ENCODE data around the gene MALRD1. TPM values are rescaled to one million over a fixed set of nuclear protein-coding genes. Genes with fewer than 3 reads are reported as not detected.

Gene MALRD1
- total RNA-seq, 2 donors from 2014 or later: 0.27 to 0.40 TPM

DNA sequence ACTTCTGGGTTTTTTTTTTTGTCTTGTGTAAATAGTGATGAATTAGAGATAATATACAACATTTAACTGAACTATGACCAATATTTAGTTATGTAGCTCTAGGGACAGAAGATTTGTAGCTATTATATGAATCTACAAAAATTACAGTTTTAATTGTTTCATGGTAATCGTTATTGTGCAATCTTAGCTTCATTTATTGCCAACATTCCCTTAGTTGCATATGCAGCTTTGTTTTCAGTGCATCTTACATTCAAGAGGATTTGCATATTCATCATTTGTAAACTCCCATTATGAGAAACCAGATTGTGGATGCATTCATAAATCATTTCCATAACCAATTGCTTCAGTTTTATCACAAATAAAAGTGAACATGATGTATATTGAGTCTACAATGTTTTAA is 68.8 kb downstream of the MALRD1 start:
- TF ChIP-seq, protein P1, sequence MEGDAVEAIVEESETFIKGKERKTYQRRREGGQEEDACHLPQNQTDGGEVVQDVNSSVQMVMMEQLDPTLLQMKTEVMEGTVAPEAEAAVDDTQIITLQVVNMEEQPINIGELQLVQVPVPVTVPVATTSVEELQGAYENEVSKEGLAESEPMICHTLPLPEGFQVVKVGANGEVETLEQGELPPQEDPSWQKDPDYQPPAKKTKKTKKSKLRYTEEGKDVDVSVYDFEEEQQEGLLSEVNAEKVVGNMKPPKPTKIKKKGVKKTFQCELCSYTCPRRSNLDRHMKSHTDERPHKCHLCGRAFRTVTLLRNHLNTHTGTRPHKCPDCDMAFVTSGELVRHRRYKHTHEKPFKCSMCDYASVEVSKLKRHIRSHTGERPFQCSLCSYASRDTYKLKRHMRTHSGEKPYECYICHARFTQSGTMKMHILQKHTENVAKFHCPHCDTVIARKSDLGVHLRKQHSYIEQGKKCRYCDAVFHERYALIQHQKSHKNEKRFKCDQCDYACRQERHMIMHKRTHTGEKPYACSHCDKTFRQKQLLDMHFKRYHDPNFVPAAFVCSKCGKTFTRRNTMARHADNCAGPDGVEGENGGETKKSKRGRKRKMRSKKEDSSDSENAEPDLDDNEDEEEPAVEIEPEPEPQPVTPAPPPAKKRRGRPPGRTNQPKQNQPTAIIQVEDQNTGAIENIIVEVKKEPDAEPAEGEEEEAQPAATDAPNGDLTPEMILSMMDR (IDR thresholded peaks at IDR 0.05): no peak
- no peak overlapping the region for H3K27ac ChIP-seq
- no peak for DNase-seq
- no peak overlapping the region for H3K4me3 ChIP-seq
- no peaks in the 10 kb centered on the region for H3K27me3 ChIP-seq
- no peaks in the 10 kb centered on the region for H3K4me1 ChIP-seq
- H3K9me3 ChIP-seq: no peaks in the 10 kb centered on the region
- H3K9ac ChIP-seq (ENCODE audit: low read depth in 2 of 2, low read length in 2 of 2): no peak overlapping the region
- intact Hi-C loops (cut with DNase I): no loop called here
- no peaks in the 10 kb centered on the region for H3K36me3 ChIP-seq

DNA sequence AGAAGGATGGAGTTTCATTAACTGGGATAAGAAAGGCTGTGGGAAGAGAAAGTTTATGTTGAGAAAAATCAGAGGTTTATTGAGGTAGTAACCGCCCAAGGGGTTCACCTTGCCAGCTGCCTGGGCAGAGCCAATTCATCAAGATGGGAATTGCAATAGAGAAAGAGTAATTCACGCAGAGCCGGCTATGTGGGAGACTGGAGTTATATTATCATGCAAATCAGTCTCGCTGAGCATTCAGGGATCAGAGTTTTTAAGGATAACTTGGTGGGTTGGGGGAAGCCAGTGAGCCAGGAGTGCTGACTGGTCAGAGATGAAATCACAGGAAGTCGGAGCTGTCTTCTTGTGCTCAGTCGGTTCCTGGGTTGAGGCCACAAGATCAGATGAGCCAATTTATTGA is 70.6 kb downstream of the MALRD1 start:
- Histone ChIP-seq H3K36me3 (no peaks in the 10 kb centered on the region), H3K27me3 (no peaks in the 10 kb centered on the region), H3K9me3 (no peaks in the 10 kb centered on the region), H3K27ac (no peak overlapping the region), H3K9ac (ENCODE audit: low read depth in 2 of 2, low read length in 2 of 2) (no peak overlapping the region), H3K4me3 (no peak overlapping the region), H3K4me1 (no peaks in the 10 kb centered on the region)
- intact Hi-C loops (cut with DNase I): no loop called here
- DNase-seq: no peak
- TF ChIP-seq, protein P1 (IDR thresholded peaks at IDR 0.05): no peak

DNA sequence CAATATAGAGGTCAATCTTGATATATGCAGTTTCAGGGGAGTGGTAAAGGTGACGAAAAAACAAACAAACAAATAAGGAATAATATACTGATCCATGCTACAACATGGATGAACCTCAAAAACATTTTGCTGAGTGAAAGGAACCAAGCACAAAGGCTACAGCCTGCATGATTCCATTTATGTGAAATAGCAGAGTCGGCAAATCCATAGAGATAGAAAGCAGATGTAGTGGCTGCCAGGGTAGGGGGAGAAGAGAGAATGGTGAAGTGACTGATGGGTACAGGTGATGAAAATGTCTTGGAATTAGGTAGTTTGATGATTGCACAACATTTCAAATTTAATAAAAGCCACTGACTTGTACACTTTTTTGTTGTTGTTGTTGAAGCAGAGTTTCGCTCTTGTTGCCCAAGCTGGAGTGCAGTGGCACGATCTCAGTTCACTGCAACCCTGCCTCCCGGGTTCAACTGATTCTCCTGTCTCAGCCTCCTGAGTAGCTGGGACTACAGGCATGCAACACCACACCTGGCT is 71.8 kb downstream of the MALRD1 start:
- Histone ChIP-seq H3K27me3 (no peaks in the 10 kb centered on the region), H3K36me3 (no peaks in the 10 kb centered on the region), H3K4me3 (no peak overlapping the region), H3K4me1 (no peaks in the 10 kb centered on the region), H3K27ac (no peak overlapping the region), H3K9me3 (no peaks in the 10 kb centered on the region), H3K9ac (ENCODE audit: low read depth in 2 of 2, low read length in 2 of 2) (no peak overlapping the region)
- intact Hi-C loops (cut with DNase I): no loop called here
- TF ChIP-seq, protein P1 (IDR thresholded peaks at IDR 0.05): no peak
- no peak for DNase-seq

GRCh38 chr10:19133992-19134391 is 85.4 kb downstream of the MALRD1 start:
- Histone ChIP-seq H3K27ac (no peak overlapping the region), H3K36me3 (no peaks in the 10 kb centered on the region), H3K9me3 (no peaks in the 10 kb centered on the region), H3K4me1 (no peaks in the 10 kb centered on the region), H3K9ac (ENCODE audit: low read depth in 2 of 2, low read length in 2 of 2) (no peak overlapping the region), H3K4me3 (no peak overlapping the region), H3K27me3 (no peaks in the 10 kb centered on the region)
- intact Hi-C loops (cut with DNase I): no loop called here
- no peak for DNase-seq
- TF ChIP-seq, protein P1 (IDR thresholded peaks at IDR 0.05): no peak

GRCh38 chr10:19142967-19143366 is 94.4 kb downstream of the MALRD1 start:
- no peak overlapping the region for H3K9ac ChIP-seq (ENCODE audit: low read depth in 2 of 2, low read length in 2 of 2)
- no peak overlapping the region for H3K4me3 ChIP-seq
- no peak for DNase-seq
- H3K27ac ChIP-seq: no peak overlapping the region
- H3K36me3 ChIP-seq: no peaks in the 10 kb centered on the region
- H3K9me3 ChIP-seq: no peaks in the 10 kb centered on the region
- no peaks in the 10 kb centered on the region for H3K27me3 ChIP-seq
- TF ChIP-seq, protein P1 (IDR thresholded peaks at IDR 0.05): no peak
- H3K4me1 ChIP-seq: no peaks in the 10 kb centered on the region
- intact Hi-C loops (cut with DNase I): no loop called here

All from colonic mucosa (tissue), 4 donors.